Measurements from ENCODE around the gene NLK. TPM values are rescaled to one million over a fixed set of nuclear protein-coding genes. Genes with fewer than 3 reads are reported as not detected.
"Not testable (repeated sequence)": the region's sequence is repeated elsewhere in the genome, so short reads cannot be mapped to it uniquely, and the experiment has no call there.

The NLK gene
- total RNA-seq, 2 experiments from 2014 or later = 13.1 to 16.1 TPM

GRCh38 chr17:28189667-28190066 lies 147.2 kb downstream of the NLK start:
- no peak for DNase-seq
- CTCF ChIA-PET = no interaction called here
- H3K9me3 Mint-ChIP-seq (ENCODE audit: low read depth) = peaks cover 9% of the 10 kb centered on the region
- H3K27ac Mint-ChIP-seq = no peak overlapping the region
- H3K27me3 Mint-ChIP-seq = no peaks in the 10 kb centered on the region
- H3K4me1 Mint-ChIP-seq = no peaks in the 10 kb centered on the region
- no peak for ATAC-seq
- peaks cover 19% of the 10 kb centered on the region for H3K36me3 Mint-ChIP-seq
- no peak overlapping the region for H3K4me3 Mint-ChIP-seq

GRCh38 chr17:28191018-28191417 lies 148.5 kb downstream of the NLK start:
- Mint-ChIP-seq H3K36me3 (peaks cover 10% of the 10 kb centered on the region), H3K27me3 (no peaks in the 10 kb centered on the region), H3K4me3 (no peak overlapping the region), H3K4me1 (no peaks in the 10 kb centered on the region), H3K27ac (no peak overlapping the region), H3K9me3 (ENCODE audit: low read depth) (peaks cover 6% of the 10 kb centered on the region)
- DNase-seq (no peak), ATAC-seq (no peak)
- CTCF ChIA-PET = no interaction called here

- CTCF ChIA-PET = no interaction called here
- no peak for ATAC-seq
- Mint-ChIP-seq H3K4me3 (no peak overlapping the region), H3K36me3 (peaks cover 4% of the 10 kb centered on the region), H3K27me3 (no peaks in the 10 kb centered on the region), H3K4me1 (no peaks in the 10 kb centered on the region), H3K27ac (no peak overlapping the region), H3K9me3 (ENCODE audit: low read depth) (no peaks in the 10 kb centered on the region)
- DNase-seq = no peak
Observed at GRCh38 chr17:28193241-28193640, 150.8 kb downstream of the NLK start.

GRCh38 chr17:28194382-28194781 lies 151.9 kb downstream of the NLK start:
- Mint-ChIP-seq H3K4me1 (no peaks in the 10 kb centered on the region), H3K4me3 (no peak overlapping the region), H3K9me3 (ENCODE audit: low read depth) (no peaks in the 10 kb centered on the region), H3K27ac (no peak overlapping the region), H3K36me3 (peaks cover 5% of the 10 kb centered on the region), H3K27me3 (no peaks in the 10 kb centered on the region)
- CTCF ChIA-PET = no interaction called here
- ATAC-seq = no peak
- DNase-seq = no peak

- Mint-ChIP-seq H3K27me3 (no peaks in the 10 kb centered on the region), H3K36me3 (peaks cover 5% of the 10 kb centered on the region), H3K9me3 (ENCODE audit: low read depth) (no peaks in the 10 kb centered on the region), H3K27ac (no peak overlapping the region), H3K4me3 (no peak overlapping the region), H3K4me1 (no peaks in the 10 kb centered on the region)
- no peak for DNase-seq
- CTCF ChIA-PET = no interaction called here
- no peak for ATAC-seq
Observed at GRCh38 chr17:28196636-28197035, 154.2 kb downstream of the NLK start.

- Mint-ChIP-seq H3K4me1 (no peaks in the 10 kb centered on the region), H3K9me3 (ENCODE audit: low read depth) (no peaks in the 10 kb centered on the region), H3K4me3 (no peak overlapping the region), H3K27ac (no peak overlapping the region), H3K36me3 (peaks cover 5% of the 10 kb centered on the region), H3K27me3 (no peaks in the 10 kb centered on the region)
- CTCF ChIA-PET = no interaction called here
- no peak for ATAC-seq
- DNase-seq = no peak
Observed at GRCh38 chr17:28199115-28199514, 156.6 kb downstream of the NLK start.

GRCh38 chr17:28199728-28200127 lies 157.3 kb downstream of the NLK start:
- no peaks in the 10 kb centered on the region for H3K9me3 Mint-ChIP-seq (ENCODE audit: low read depth)
- peaks cover 5% of the 10 kb centered on the region for H3K36me3 Mint-ChIP-seq
- no peak overlapping the region for H3K27ac Mint-ChIP-seq
- no peaks in the 10 kb centered on the region for H3K27me3 Mint-ChIP-seq
- H3K4me1 Mint-ChIP-seq = no peaks in the 10 kb centered on the region
- no peak for DNase-seq
- H3K4me3 Mint-ChIP-seq = no peak overlapping the region
- CTCF ChIA-PET = interaction anchor here (0.7 kb wide), 1 partner anchor 53 kb away, joined by 3 read pairs; no protein-coding TSS in a partner anchor
- ATAC-seq = no peak

GRCh38 chr17:28201315-28201714 lies 158.8 kb downstream of the NLK start:
- H3K4me1 Mint-ChIP-seq = no peaks in the 10 kb centered on the region
- CTCF ChIA-PET = interaction anchor here (1.0 kb wide), 1 partner anchor 50 kb away, joined by 4 read pairs; no protein-coding TSS in a partner anchor
- DNase-seq = no peak
- H3K27ac Mint-ChIP-seq = no peak overlapping the region
- no peak overlapping the region for H3K4me3 Mint-ChIP-seq
- H3K9me3 Mint-ChIP-seq (ENCODE audit: low read depth) = no peaks in the 10 kb centered on the region
- H3K27me3 Mint-ChIP-seq = peaks cover 4% of the 10 kb centered on the region
- H3K36me3 Mint-ChIP-seq = peaks cover 5% of the 10 kb centered on the region
- ATAC-seq = no peak

- no peaks in the 10 kb centered on the region for H3K4me1 Mint-ChIP-seq
- H3K27ac Mint-ChIP-seq = no peak overlapping the region
- DNase-seq = no peak
- H3K27me3 Mint-ChIP-seq = peaks cover 9% of the 10 kb centered on the region
- ATAC-seq = no peak
- no peaks in the 10 kb centered on the region for H3K36me3 Mint-ChIP-seq
- H3K9me3 Mint-ChIP-seq (ENCODE audit: low read depth) = no peaks in the 10 kb centered on the region
- CTCF ChIA-PET = no interaction called here
- no peak overlapping the region for H3K4me3 Mint-ChIP-seq
Observed at GRCh38 chr17:28204244-28204643, 161.8 kb downstream of the NLK start.

GRCh38 chr17:28204751-28205150 lies 162.3 kb downstream of the NLK start:
- Mint-ChIP-seq H3K9me3 (ENCODE audit: low read depth) (no peaks in the 10 kb centered on the region), H3K27ac (no peak overlapping the region), H3K4me3 (no peak overlapping the region), H3K36me3 (no peaks in the 10 kb centered on the region), H3K4me1 (no peaks in the 10 kb centered on the region), H3K27me3 (peaks cover 9% of the 10 kb centered on the region)
- DNase-seq (no peak), ATAC-seq (no peak)
- CTCF ChIA-PET = no interaction called here

- H3K4me3 Mint-ChIP-seq = no peak overlapping the region
- no peaks in the 10 kb centered on the region for H3K9me3 Mint-ChIP-seq (ENCODE audit: low read depth)
- H3K27me3 Mint-ChIP-seq = peaks cover 9% of the 10 kb centered on the region
- no peak overlapping the region for H3K27ac Mint-ChIP-seq
- H3K4me1 Mint-ChIP-seq = no peaks in the 10 kb centered on the region
- H3K36me3 Mint-ChIP-seq = no peaks in the 10 kb centered on the region
- CTCF ChIA-PET = interaction anchor here (1.0 to 1.3 kb wide), 2 partner anchors 45 to 313 kb away, joined by 3 read pairs; no protein-coding TSS in a partner anchor
- DNase-seq (no peak), ATAC-seq (no peak)
Observed at GRCh38 chr17:28206292-28206691, 163.8 kb downstream of the NLK start.

- Mint-ChIP-seq H3K27ac (no peak overlapping the region), H3K27me3 (peaks cover 23% of the 10 kb centered on the region), H3K9me3 (ENCODE audit: low read depth) (no peaks in the 10 kb centered on the region), H3K4me3 (no peak overlapping the region), H3K4me1 (peaks cover 4% of the 10 kb centered on the region), H3K36me3 (no peaks in the 10 kb centered on the region)
- CTCF ChIA-PET = no interaction called here
- ATAC-seq (no peak), DNase-seq (no peak)
Observed at GRCh38 chr17:28211811-28212210, 169.3 kb downstream of the NLK start.

- CTCF ChIA-PET; DNase-seq; H3K9me3 Mint-ChIP-seq (ENCODE audit: low read depth); H3K4me1 Mint-ChIP-seq; H3K4me3 Mint-ChIP-seq; H3K27ac Mint-ChIP-seq; ATAC-seq; H3K36me3 Mint-ChIP-seq: not testable (repeated sequence)
- peaks cover 21% of the 10 kb centered on the region for H3K27me3 Mint-ChIP-seq
Observed at GRCh38 chr17:28213578-28213977, 171.1 kb downstream of the NLK start.

GRCh38 chr17:28216052-28216451 lies 173.6 kb downstream of the NLK start:
- Mint-ChIP-seq H3K27ac (no peak overlapping the region), H3K27me3 (peaks cover 21% of the 10 kb centered on the region), H3K4me3 (no peak overlapping the region), H3K9me3 (ENCODE audit: low read depth) (no peaks in the 10 kb centered on the region), H3K36me3 (no peaks in the 10 kb centered on the region), H3K4me1 (peaks cover 6% of the 10 kb centered on the region)
- DNase-seq (no peak), ATAC-seq (no peak)
- CTCF ChIA-PET = interaction anchor here (1.0 to 1.1 kb wide), 2 partner anchors 55 to 322 kb away, joined by 3 read pairs; no protein-coding TSS in a partner anchor

GRCh38 chr17:28216528-28216927 lies 174.1 kb downstream of the NLK start:
- DNase-seq (no peak), ATAC-seq (no peak)
- Mint-ChIP-seq H3K27me3 (peaks cover 21% of the 10 kb centered on the region), H3K36me3 (no peaks in the 10 kb centered on the region), H3K4me3 (no peak overlapping the region), H3K4me1 (peaks cover 6% of the 10 kb centered on the region), H3K27ac (no peak overlapping the region), H3K9me3 (ENCODE audit: low read depth) (no peaks in the 10 kb centered on the region)
- CTCF ChIA-PET = interaction anchor here (0.9 to 1.1 kb wide), 3 partner anchors 32 to 323 kb away, joined by 3 read pairs; no protein-coding TSS in a partner anchor

Measured in activated CD8-positive, alpha-beta memory T cell treated with anti-CD3 and anti-CD28 coated beads, Interleukin-2, amount 10 ng/mL, durations not matched to agents 7 days and 5 days (primary cell).